ENCODE data around the gene NEU4.
"Not testable (repeated sequence)": the region's sequence is repeated elsewhere in the genome, so short reads cannot be mapped to it uniquely, and the experiment has no call there.

The NEU4 gene, protein sequence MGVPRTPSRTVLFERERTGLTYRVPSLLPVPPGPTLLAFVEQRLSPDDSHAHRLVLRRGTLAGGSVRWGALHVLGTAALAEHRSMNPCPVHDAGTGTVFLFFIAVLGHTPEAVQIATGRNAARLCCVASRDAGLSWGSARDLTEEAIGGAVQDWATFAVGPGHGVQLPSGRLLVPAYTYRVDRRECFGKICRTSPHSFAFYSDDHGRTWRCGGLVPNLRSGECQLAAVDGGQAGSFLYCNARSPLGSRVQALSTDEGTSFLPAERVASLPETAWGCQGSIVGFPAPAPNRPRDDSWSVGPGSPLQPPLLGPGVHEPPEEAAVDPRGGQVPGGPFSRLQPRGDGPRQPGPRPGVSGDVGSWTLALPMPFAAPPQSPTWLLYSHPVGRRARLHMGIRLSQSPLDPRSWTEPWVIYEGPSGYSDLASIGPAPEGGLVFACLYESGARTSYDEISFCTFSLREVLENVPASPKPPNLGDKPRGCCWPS

GRCh38 chr2:241808721-241809382, at the start of gene NEU4:
Gene NEU4, plus strand, starts transcription at chr2:241809193. Its CDS starts 5,292 bp downstream, at chr2:241814485.
- H3K9ac ChIP-seq (ENCODE audit: low read depth, low read length), result no peak within 1 kb of the TSS
- peaks cover 8% of the 10 kb centered on the region; the same call in 1 of the 2 replicates for H3K4me1 ChIP-seq (ENCODE audit: insufficient read depth, low read length)
- no peaks in the 10 kb centered on the region for H3K9me3 ChIP-seq (ENCODE audit: control insufficient read depth, insufficient read depth, low read length)
- no peaks in the 10 kb centered on the region for H3K36me3 ChIP-seq (ENCODE audit: insufficient read depth, low read length)

DNA sequence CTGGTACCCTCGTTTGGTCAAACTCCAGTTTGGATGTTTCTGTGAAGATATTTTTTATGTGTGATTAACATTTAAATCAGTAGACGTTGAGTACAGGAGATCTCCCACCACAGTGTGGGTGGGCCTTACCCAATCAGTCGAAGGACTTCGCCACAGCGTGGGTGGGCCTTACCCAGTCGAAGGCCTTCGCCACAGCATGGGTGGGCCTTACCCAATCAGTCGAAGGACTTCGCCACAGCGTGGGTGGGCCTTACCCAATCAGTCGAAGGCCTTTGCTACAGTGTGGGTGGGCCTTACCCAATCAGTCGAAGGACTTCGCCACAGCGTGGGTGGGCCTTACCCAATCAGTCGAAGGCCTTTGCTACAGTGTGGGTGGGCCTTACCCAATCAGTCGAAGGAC, 49.1 kb upstream of the NEU4 start:
- not testable (repeated sequence) for H3K4me1 ChIP-seq (ENCODE audit: insufficient read depth, low read length); H3K9ac ChIP-seq (ENCODE audit: low read depth, low read length); H3K9me3 ChIP-seq (ENCODE audit: control insufficient read depth, insufficient read depth, low read length); H3K36me3 ChIP-seq (ENCODE audit: insufficient read depth, low read length)

GRCh38 chr2:241760301-241760771, 48.7 kb upstream of the NEU4 start:
- Histone ChIP-seq H3K4me1 (ENCODE audit: insufficient read depth, low read length) (no peaks in the 10 kb centered on the region), H3K9ac (ENCODE audit: low read depth, low read length) (no peak overlapping the region), H3K9me3 (ENCODE audit: control insufficient read depth, insufficient read depth, low read length) (0 out of 2 replicates have a peak, but pooled peaks cover 3% of the 10 kb centered on the region), H3K36me3 (ENCODE audit: insufficient read depth, low read length) (no peaks in the 10 kb centered on the region; the same call in 1 of the 2 replicates)

- Histone ChIP-seq H3K9ac (ENCODE audit: low read depth, low read length) (no peak overlapping the region), H3K36me3 (ENCODE audit: insufficient read depth, low read length) (no peaks in the 10 kb centered on the region; the same call in 1 of the 2 replicates), H3K4me1 (ENCODE audit: insufficient read depth, low read length) (no peaks in the 10 kb centered on the region), H3K9me3 (ENCODE audit: control insufficient read depth, insufficient read depth, low read length) (0 out of 2 replicates have a peak, but pooled peaks cover 3% of the 10 kb centered on the region)
Measured at GRCh38 chr2:241762321-241762932, 46.6 kb upstream of the NEU4 start.

DNA sequence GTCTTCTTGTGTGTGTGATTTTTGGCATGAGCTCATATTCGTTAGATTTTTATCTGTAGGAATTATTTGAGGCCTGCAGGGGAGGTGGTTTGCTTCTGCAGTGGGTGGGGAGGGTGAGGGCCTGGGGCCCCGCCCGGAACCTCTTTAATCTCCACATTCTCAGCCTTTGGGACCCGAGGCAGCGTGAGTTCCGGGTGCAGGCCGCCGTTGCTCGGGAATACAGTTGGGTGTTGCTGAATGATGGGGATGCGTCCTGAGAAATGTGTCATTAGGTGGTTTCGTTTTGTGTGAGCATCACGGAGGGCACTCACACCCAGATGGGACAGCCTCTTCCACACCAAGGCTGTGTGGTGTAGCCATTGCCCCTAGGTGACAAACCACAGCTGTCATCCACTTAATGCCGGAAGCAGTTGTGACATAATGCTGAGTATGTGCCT, 46.0 kb upstream of the NEU4 start:
- no peaks in the 10 kb centered on the region for H3K4me1 ChIP-seq (ENCODE audit: insufficient read depth, low read length)
- H3K9ac ChIP-seq (ENCODE audit: low read depth, low read length), result no peak overlapping the region
- H3K9me3 ChIP-seq (ENCODE audit: control insufficient read depth, insufficient read depth, low read length), result 0 out of 2 replicates have a peak, but pooled peaks cover 3% of the 10 kb centered on the region
- no peaks in the 10 kb centered on the region for H3K36me3 ChIP-seq (ENCODE audit: insufficient read depth, low read length)

- Histone ChIP-seq H3K4me1 (ENCODE audit: insufficient read depth, low read length) (no peaks in the 10 kb centered on the region), H3K36me3 (ENCODE audit: insufficient read depth, low read length) (no peaks in the 10 kb centered on the region), H3K9me3 (ENCODE audit: control insufficient read depth, insufficient read depth, low read length) (0 out of 2 replicates have a peak, but pooled peaks cover 3% of the 10 kb centered on the region), H3K9ac (ENCODE audit: low read depth, low read length) (no peak overlapping the region)
Measured at GRCh38 chr2:241763551-241764274, 45.3 kb upstream of the NEU4 start.

- H3K4me1 ChIP-seq (ENCODE audit: insufficient read depth, low read length), result no peaks in the 10 kb centered on the region
- H3K9ac ChIP-seq (ENCODE audit: low read depth, low read length), result no peak overlapping the region
- H3K9me3 ChIP-seq (ENCODE audit: control insufficient read depth, insufficient read depth, low read length), result 0 out of 2 replicates have a peak, but pooled peaks cover 3% of the 10 kb centered on the region
- no peaks in the 10 kb centered on the region for H3K36me3 ChIP-seq (ENCODE audit: insufficient read depth, low read length)
Measured at GRCh38 chr2:241764275-241765241, 44.4 kb upstream of the NEU4 start.

DNA sequence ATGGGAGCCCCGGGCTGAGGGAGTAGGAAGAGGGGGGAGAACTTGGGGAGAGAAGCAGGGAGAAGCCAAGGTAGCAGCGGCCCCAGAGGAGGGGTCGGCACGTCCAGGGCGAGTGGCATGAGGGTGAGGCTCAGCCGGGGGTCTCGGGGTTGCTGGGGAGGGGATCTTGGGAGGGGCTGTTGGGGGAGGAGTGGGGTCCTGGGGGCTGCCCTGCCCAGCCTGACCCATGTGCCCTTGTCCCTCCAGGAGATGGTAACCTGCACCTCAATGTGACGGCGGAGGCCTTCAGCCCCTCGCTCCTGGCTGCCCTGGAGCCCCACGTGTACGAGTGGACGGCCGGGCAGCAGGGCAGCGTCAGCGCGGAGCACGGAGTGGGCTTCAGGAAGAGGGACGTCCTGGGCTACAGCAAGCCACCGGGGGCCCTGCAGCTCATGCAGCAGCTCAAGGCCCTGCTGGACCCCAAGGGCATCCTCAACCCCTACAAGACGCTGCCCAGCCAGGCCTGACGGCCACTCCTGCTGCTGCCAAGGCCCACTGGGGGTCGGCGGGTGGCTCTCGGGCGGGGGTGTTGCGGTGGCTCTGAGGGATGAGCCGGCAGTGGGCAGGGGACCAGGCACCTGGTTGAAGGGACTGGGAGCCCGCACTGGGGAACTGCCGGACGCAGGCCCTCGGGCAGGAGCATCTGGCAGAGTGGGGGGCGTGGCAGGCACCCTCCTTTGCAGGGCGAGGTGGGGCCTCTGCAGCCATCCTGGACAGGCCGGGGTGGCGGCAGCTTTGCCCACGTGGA, 41.3 kb upstream of the NEU4 start:
- Histone ChIP-seq H3K9me3 (ENCODE audit: control insufficient read depth, insufficient read depth, low read length) (no peaks in the 10 kb centered on the region), H3K9ac (ENCODE audit: low read depth, low read length) (no peak overlapping the region), H3K36me3 (ENCODE audit: insufficient read depth, low read length) (no peaks in the 10 kb centered on the region), H3K4me1 (ENCODE audit: insufficient read depth, low read length) (peaks cover 11% of the 10 kb centered on the region; the same call in 1 of the 2 replicates)

DNA sequence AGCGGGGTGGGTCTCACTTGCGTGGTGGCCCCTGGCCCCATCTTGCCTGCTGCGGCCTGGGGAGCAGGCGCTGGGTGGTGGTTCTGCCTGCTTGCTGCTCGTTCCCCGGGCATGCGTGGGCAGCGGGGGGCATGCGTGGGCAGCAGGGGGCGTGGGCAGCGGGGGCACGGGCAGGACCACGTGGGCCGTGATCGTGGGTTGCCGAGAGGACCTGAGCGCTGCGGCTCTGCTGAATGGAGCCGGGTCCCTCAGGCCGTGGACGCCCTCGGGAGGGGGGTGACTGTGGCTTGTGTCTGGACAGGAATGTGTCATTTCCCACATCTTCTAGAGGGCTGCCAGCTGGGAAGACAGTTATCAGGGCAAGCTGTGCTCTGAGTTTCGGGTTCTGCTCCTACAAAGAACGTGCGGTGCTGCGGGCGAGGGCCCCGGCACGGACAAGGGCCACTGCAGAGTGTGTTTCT, 40.7 kb upstream of the NEU4 start:
- Histone ChIP-seq H3K9ac (ENCODE audit: low read depth, low read length) (no peak overlapping the region), H3K4me1 (ENCODE audit: insufficient read depth, low read length) (peaks cover 11% of the 10 kb centered on the region; the same call in 1 of the 2 replicates), H3K36me3 (ENCODE audit: insufficient read depth, low read length) (no peaks in the 10 kb centered on the region)

GRCh38 chr2:241768850-241769249, 40.1 kb upstream of the NEU4 start:
- Histone ChIP-seq H3K4me1 (ENCODE audit: insufficient read depth, low read length) (peaks cover 11% of the 10 kb centered on the region; the same call in 1 of the 2 replicates), H3K36me3 (ENCODE audit: insufficient read depth, low read length) (no peaks in the 10 kb centered on the region), H3K9ac (ENCODE audit: low read depth, low read length) (no peak overlapping the region), H3K9me3 (ENCODE audit: control insufficient read depth, insufficient read depth, low read length) (no peaks in the 10 kb centered on the region)

More for the DNA sequence above, 40.7 kb upstream of the NEU4 start:
- no peaks in the 10 kb centered on the region for H3K9me3 ChIP-seq (ENCODE audit: control insufficient read depth, insufficient read depth, low read length)

- peaks cover 11% of the 10 kb centered on the region; the same call in 1 of the 2 replicates for H3K4me1 ChIP-seq (ENCODE audit: insufficient read depth, low read length)
- no peaks in the 10 kb centered on the region for H3K36me3 ChIP-seq (ENCODE audit: insufficient read depth, low read length)
- no peaks in the 10 kb centered on the region for H3K9me3 ChIP-seq (ENCODE audit: control insufficient read depth, insufficient read depth, low read length)
- H3K9ac ChIP-seq (ENCODE audit: low read depth, low read length), result no peak overlapping the region
Measured at GRCh38 chr2:241769819-241770184, 39.2 kb upstream of the NEU4 start.

DNA sequence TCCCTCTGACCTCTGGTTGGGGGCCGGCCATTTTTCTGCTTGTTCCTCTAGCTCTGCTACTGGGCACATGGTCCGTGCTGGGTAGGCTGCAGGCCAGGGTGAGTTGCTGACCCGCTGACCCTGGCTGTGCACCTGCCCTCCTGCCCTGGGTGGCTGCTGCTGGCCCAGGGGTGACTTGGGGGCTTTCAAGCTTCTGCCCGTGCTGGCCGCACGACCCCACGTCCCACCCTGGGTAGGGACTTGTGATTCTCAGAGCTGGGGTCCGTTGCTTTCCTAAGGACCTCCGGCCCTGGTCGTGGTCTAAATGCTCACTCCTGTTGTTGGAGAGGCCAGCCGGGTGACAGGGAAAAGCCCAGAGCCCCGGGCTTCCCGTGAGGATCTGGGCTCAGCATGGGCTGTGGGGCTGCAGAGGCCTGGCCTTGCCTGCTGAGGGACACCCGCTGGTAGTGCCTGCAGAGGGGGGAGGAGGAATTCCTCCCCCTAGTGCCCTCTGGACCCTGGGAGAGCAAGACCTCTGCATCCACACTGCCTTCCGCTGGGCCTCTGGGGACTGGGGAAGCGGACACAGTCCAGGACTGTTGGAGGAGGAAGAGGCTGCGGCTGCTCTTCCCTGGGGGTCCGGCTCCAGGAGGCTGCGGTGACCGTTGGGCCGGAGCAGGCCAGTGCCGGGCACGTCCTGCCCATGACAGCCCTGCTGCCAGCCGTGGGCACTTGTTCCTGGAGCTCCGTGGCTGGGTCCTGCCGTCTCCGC, 38.6 kb upstream of the NEU4 start:
- Histone ChIP-seq H3K4me1 (ENCODE audit: insufficient read depth, low read length) (peaks cover 11% of the 10 kb centered on the region; the same call in 1 of the 2 replicates), H3K9ac (ENCODE audit: low read depth, low read length) (no peak overlapping the region)

More for the DNA sequence above, 38.6 kb upstream of the NEU4 start:
- no peaks in the 10 kb centered on the region for H3K9me3 ChIP-seq (ENCODE audit: control insufficient read depth, insufficient read depth, low read length)
- no peaks in the 10 kb centered on the region for H3K36me3 ChIP-seq (ENCODE audit: insufficient read depth, low read length)
